NCI-H128 (cell line): ENCODE results near the gene MARCHF10.

Experiments used
- DNase-seq: peaks from one replicate; lab custom pipeline; 2025; ENCODE audit not compliant: unreplicated experiment; lab: John Stamatoyannopoulos, UW

MARCHF10 gene

GRCh38 chr17:62822080-62822904, 14.2 kb upstream of the MARCHF10 start:
- no peak for DNase-seq

- no peak for DNase-seq
Observed at GRCh38 chr17:62821189-62822079, 13.3 kb upstream of the MARCHF10 start.

- no peak for DNase-seq
Observed at GRCh38 chr17:62819511-62820221, 11.6 kb upstream of the MARCHF10 start.

GRCh38 chr17:62818526-62818925, 10.4 kb upstream of the MARCHF10 start:
- no peak for DNase-seq

GRCh38 chr17:62816282-62816839, 8.2 kb upstream of the MARCHF10 start:
- no peak for DNase-seq

GRCh38 chr17:62809656-62810055, 1.5 kb upstream of the MARCHF10 start:
- DNase-seq = no peak

GRCh38 chr17:62808576-62808970, 459 bp upstream of the MARCHF10 start:
- DNase-seq = no peak

GRCh38 chr17:62805234-62805633, 2.9 kb downstream of the MARCHF10 start:
- DNase-seq = no peak

GRCh38 chr17:62804822-62805221, 3.3 kb downstream of the MARCHF10 start:
- DNase-seq = no peak

GRCh38 chr17:62804025-62804424, 4.1 kb downstream of the MARCHF10 start:
- DNase-seq = no peak

- no peak for DNase-seq
Observed at GRCh38 chr17:62802561-62803205, 5.4 kb downstream of the MARCHF10 start.

GRCh38 chr17:62801553-62802114, 6.5 kb downstream of the MARCHF10 start:
- no peak for DNase-seq

- DNase-seq = no peak
Observed at GRCh38 chr17:62800585-62800984, 7.5 kb downstream of the MARCHF10 start.

GRCh38 chr17:62797959-62798358, 10.2 kb downstream of the MARCHF10 start:
- DNase-seq = no peak

GRCh38 chr17:62796291-62796690, 11.8 kb downstream of the MARCHF10 start:
- DNase-seq = no peak

GRCh38 chr17:62794666-62794971, 13.5 kb downstream of the MARCHF10 start:
- no peak for DNase-seq

GRCh38 chr17:62793919-62794665, 14.0 kb downstream of the MARCHF10 start:
- no peak for DNase-seq

GRCh38 chr17:62792447-62792800, 15.7 kb downstream of the MARCHF10 start:
- DNase-seq = no peak

GRCh38 chr17:62791767-62792446, 16.2 kb downstream of the MARCHF10 start:
- no peak for DNase-seq
